Tibial nerve (tissue), 4 donors: ENCODE data around the gene VWF.

Source experiments
- EP300 ChIP-seq, 2 donors: sonication (generic); formaldehyde crosslinking; IDR thresholded peaks; one replicate each; pipeline ENCODE4 v1.6.1; 2017; ENCODE audit warnings: antibody characterized with exemption in 2 of 2, mild to moderate bottlenecking in 1 of 2
- POLR2A ChIP-seq, 2 donors: fragments of 450-650 bp; IDR thresholded peaks; one replicate each; pipeline ENCODE4 v1.6.1; 2017; ENCODE audit warnings: antibody characterized with exemption in 2 of 2, mild to moderate bottlenecking in 2 of 2, moderate library complexity in 2 of 2
- TF ChIP-seq, protein P1 (sequence below), 5 experiments: fragments of 200-600 bp in 3 of 5; fragments of 450-650 bp in 2 of 5; sonication (generic) in 3 of 5; IDR thresholded peaks; one replicate each; pipeline ENCODE4 v1.5.1; 2016 to 2019; ENCODE audit warnings: antibody characterized with exemption in 5 of 5, mild to moderate bottlenecking in 3 of 5, moderate library complexity in 2 of 5

DNA sequence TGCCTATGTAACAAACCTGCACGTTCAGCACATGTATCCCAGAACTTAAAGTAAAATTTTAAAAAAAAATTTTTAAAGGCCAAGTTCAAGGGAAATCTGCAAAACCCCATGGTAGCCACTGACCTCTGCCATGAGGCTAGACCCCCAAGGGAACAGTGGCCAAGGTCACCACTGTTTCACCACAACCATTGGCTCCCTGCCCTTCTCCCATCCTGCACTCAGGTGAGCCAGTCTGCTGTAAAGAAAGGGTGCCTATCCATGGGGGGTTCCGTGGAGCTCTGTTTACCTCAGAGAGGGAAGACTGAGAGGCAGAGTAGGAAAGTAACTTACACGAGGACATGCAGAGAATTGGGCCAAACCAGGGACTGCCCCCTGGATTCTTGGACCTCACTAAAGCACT is 38.6 kb downstream of the VWF start:
- no peak for TF ChIP-seq EP300 (IDR thresholded peaks at IDR 0.05)
- no peak for TF ChIP-seq POLR2A (IDR thresholded peaks at IDR 0.05)
- TF ChIP-seq, protein P1, sequence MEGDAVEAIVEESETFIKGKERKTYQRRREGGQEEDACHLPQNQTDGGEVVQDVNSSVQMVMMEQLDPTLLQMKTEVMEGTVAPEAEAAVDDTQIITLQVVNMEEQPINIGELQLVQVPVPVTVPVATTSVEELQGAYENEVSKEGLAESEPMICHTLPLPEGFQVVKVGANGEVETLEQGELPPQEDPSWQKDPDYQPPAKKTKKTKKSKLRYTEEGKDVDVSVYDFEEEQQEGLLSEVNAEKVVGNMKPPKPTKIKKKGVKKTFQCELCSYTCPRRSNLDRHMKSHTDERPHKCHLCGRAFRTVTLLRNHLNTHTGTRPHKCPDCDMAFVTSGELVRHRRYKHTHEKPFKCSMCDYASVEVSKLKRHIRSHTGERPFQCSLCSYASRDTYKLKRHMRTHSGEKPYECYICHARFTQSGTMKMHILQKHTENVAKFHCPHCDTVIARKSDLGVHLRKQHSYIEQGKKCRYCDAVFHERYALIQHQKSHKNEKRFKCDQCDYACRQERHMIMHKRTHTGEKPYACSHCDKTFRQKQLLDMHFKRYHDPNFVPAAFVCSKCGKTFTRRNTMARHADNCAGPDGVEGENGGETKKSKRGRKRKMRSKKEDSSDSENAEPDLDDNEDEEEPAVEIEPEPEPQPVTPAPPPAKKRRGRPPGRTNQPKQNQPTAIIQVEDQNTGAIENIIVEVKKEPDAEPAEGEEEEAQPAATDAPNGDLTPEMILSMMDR (IDR thresholded peaks at IDR 0.05), result no peak
